Superior temporal gyrus (tissue), 1 donor: ENCODE measurements around the gene ACY1.

Experiments used
- DNase-seq: peaks from one replicate; pipeline ENCODE4 v3.0.0-alpha.2; 2016; ENCODE audit errors: extremely low spot score

Gene ACY1

GRCh38 chr3:51982838-51983577, at the start of gene ACY1:
Gene ACY1 (plus strand): TSS chr3:51983535. CDS start chr3:51984065, 530 bp downstream.
- DNase-seq = peak; percentile 72

- DNase-seq = no peak
Observed at GRCh38 chr3:51934139-51934850, 49.0 kb upstream of the ACY1 start.

- DNase-seq = no peak
Observed at GRCh38 chr3:51934991-51935885, 48.1 kb upstream of the ACY1 start.

- no peak for DNase-seq
Observed at GRCh38 chr3:51935886-51936755, 47.2 kb upstream of the ACY1 start.

- no peak for DNase-seq
Observed at GRCh38 chr3:51937014-51937413, 46.3 kb upstream of the ACY1 start.

- DNase-seq = no peak
Observed at GRCh38 chr3:51937611-51938450, 45.5 kb upstream of the ACY1 start.

- no peak for DNase-seq
Observed at GRCh38 chr3:51938780-51939425, 44.4 kb upstream of the ACY1 start.

GRCh38 chr3:51940648-51941462, 42.5 kb upstream of the ACY1 start:
- no peak for DNase-seq

GRCh38 chr3:51941463-51941797, 41.9 kb upstream of the ACY1 start:
- no peak for DNase-seq

- DNase-seq = peak; percentile 99
Observed at GRCh38 chr3:51941798-51942602, 41.3 kb upstream of the ACY1 start, which contains the start of the genes PARP3 and RRP9. Gene PARP3 (plus strand): TSS chr3:51942363. CDS start chr3:51943356, 993 bp downstream. Gene RRP9 (minus strand): TSS chr3:51941904. CDS start chr3:51941867, 37 bp downstream.

- no peak for DNase-seq
Observed at GRCh38 chr3:51942603-51943450, 40.5 kb upstream of the ACY1 start.

GRCh38 chr3:51943451-51944391, 39.6 kb upstream of the ACY1 start:
- no peak for DNase-seq

GRCh38 chr3:51944451-51945021, 38.8 kb upstream of the ACY1 start:
- no peak for DNase-seq

- DNase-seq = no peak
Observed at GRCh38 chr3:51945031-51945840, 38.1 kb upstream of the ACY1 start.
